ENCODE measurements around the gene NDUFA13.

Gene NDUFA13

GRCh38 chr19:19514881-19515641 is 964 bp upstream of the NDUFA13 start, which contains the start of gene TSSK6:
TSS of gene TSSK6 (minus strand) at chr19:19515548. CDS start at chr19:19515427, 121 bp downstream.
- H3K4me3 ChIP-seq (ENCODE audit: low read length, poor library complexity, severe bottlenecking) = peak within 1 kb of the TSS; percentile 92
- H3K9me2 ChIP-seq (replicated peaks; ENCODE audit: low read depth, low read length) = no peaks in the 10 kb centered on the region
- H3K36me3 ChIP-seq (ENCODE audit: insufficient read depth, low read length) = 0 out of 2 replicates have a peak, but pooled peaks cover 2% of the 10 kb centered on the region
- H4K20me1 ChIP-seq (ENCODE audit: insufficient read depth, low read length, poor library complexity, severe bottlenecking) = peaks cover 8% of the 10 kb centered on the region
- no peaks in the 10 kb centered on the region for H3F3A ChIP-seq (ENCODE audit: low read depth)
- peak within 1 kb of the TSS; percentile 94 for H3K9ac ChIP-seq (ENCODE audit: low read depth, low read length, poor library complexity, severe bottlenecking)
- peak within 1 kb of the TSS; percentile 96 for H3K4me2 ChIP-seq (ENCODE audit: low read depth, low read length, poor library complexity, severe bottlenecking)
- peaks cover 25% of the 10 kb centered on the region for H3K4me1 ChIP-seq (ENCODE audit: insufficient read depth, low read length, poor library complexity, severe bottlenecking)
- H2AFZ ChIP-seq (ENCODE audit: low read length) = peak within 1 kb of the TSS; percentile 66
- no peaks in the 10 kb centered on the region for H3K9me3 ChIP-seq (ENCODE audit: insufficient read depth, low read depth, low read length)
- no peaks in the 10 kb centered on the region for H3K27me3 ChIP-seq (ENCODE audit: insufficient read depth, low read length, poor library complexity, severe bottlenecking)
- peaks cover 49% of the 10 kb centered on the region for H3K79me2 ChIP-seq (ENCODE audit: insufficient read depth, low read length)
- no peak for TF ChIP-seq EZH2phosphoT487 (IDR thresholded peaks at IDR 0.05; ENCODE audit: borderline replicate concordance)
- TF ChIP-seq, protein P1, sequence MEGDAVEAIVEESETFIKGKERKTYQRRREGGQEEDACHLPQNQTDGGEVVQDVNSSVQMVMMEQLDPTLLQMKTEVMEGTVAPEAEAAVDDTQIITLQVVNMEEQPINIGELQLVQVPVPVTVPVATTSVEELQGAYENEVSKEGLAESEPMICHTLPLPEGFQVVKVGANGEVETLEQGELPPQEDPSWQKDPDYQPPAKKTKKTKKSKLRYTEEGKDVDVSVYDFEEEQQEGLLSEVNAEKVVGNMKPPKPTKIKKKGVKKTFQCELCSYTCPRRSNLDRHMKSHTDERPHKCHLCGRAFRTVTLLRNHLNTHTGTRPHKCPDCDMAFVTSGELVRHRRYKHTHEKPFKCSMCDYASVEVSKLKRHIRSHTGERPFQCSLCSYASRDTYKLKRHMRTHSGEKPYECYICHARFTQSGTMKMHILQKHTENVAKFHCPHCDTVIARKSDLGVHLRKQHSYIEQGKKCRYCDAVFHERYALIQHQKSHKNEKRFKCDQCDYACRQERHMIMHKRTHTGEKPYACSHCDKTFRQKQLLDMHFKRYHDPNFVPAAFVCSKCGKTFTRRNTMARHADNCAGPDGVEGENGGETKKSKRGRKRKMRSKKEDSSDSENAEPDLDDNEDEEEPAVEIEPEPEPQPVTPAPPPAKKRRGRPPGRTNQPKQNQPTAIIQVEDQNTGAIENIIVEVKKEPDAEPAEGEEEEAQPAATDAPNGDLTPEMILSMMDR (conservative IDR thresholded peaks at IDR 0.05; ENCODE audit: low read length) = no peak

- Histone ChIP-seq H3K9me2 (replicated peaks; ENCODE audit: low read depth, low read length) (no peaks in the 10 kb centered on the region), H2AFZ (ENCODE audit: low read length) (no peak overlapping the region), H4K20me1 (ENCODE audit: insufficient read depth, low read length, poor library complexity, severe bottlenecking) (peaks cover 16% of the 10 kb centered on the region), H3K4me3 (ENCODE audit: low read length, poor library complexity, severe bottlenecking) (peak overlapping the region; percentile 92), H3K9me3 (ENCODE audit: insufficient read depth, low read depth, low read length) (no peaks in the 10 kb centered on the region), H3K4me1 (ENCODE audit: insufficient read depth, low read length, poor library complexity, severe bottlenecking) (peaks cover 25% of the 10 kb centered on the region), H3K36me3 (ENCODE audit: insufficient read depth, low read length) (0 out of 2 replicates have a peak, but pooled peaks cover 2% of the 10 kb centered on the region), H3F3A (ENCODE audit: low read depth) (no peaks in the 10 kb centered on the region), H3K4me2 (ENCODE audit: low read depth, low read length, poor library complexity, severe bottlenecking) (peak overlapping the region; percentile 83), H3K9ac (ENCODE audit: low read depth, low read length, poor library complexity, severe bottlenecking) (peak overlapping the region; percentile 94), H3K27me3 (ENCODE audit: insufficient read depth, low read length, poor library complexity, severe bottlenecking) (no peaks in the 10 kb centered on the region), H3K79me2 (ENCODE audit: insufficient read depth, low read length) (peaks cover 67% of the 10 kb centered on the region)
- no peak for TF ChIP-seq EZH2phosphoT487 (IDR thresholded peaks at IDR 0.05; ENCODE audit: borderline replicate concordance)
- TF ChIP-seq, protein P1 (conservative IDR thresholded peaks at IDR 0.05; ENCODE audit: low read length) = no peak
Measured at GRCh38 chr19:19517235-19517619, 1.2 kb downstream of the NDUFA13 start.

DNA sequence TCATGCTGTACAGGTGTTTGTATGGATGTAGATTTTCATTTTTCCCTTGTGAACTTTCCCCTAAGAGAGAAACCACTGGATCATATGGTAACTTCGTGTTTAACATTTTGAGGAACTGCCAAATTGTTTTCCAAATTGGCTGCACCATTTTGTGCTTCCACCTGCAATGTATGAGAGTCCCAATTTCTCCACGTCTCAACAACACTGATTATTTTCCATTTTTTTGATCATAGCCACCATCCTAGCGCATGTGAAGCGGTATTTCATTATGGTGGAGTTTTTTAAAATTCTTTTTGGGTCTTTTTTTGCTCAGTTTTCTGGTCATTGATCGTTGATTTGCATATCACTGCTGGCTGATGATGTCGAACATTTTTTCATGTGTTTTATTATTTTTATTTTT is 5.0 kb downstream of the NDUFA13 start:
- Histone ChIP-seq H2AFZ (ENCODE audit: low read length) (no peak overlapping the region), H3K9ac (ENCODE audit: low read depth, low read length, poor library complexity, severe bottlenecking) (no peak overlapping the region), H3K79me2 (ENCODE audit: insufficient read depth, low read length) (peaks cover 91% of the 10 kb centered on the region), H3F3A (ENCODE audit: low read depth) (no peaks in the 10 kb centered on the region), H3K4me2 (ENCODE audit: low read depth, low read length, poor library complexity, severe bottlenecking) (peak overlapping the region; percentile 22), H3K4me3 (ENCODE audit: low read length, poor library complexity, severe bottlenecking) (no peak overlapping the region), H4K20me1 (ENCODE audit: insufficient read depth, low read length, poor library complexity, severe bottlenecking) (peaks cover 42% of the 10 kb centered on the region), H3K27me3 (ENCODE audit: insufficient read depth, low read length, poor library complexity, severe bottlenecking) (no peaks in the 10 kb centered on the region), H3K4me1 (ENCODE audit: insufficient read depth, low read length, poor library complexity, severe bottlenecking) (peaks cover 31% of the 10 kb centered on the region), H3K36me3 (ENCODE audit: insufficient read depth, low read length) (peaks cover 2% of the 10 kb centered on the region; the same call in 1 of the 2 replicates), H3K9me2 (replicated peaks; ENCODE audit: low read depth, low read length) (no peaks in the 10 kb centered on the region), H3K9me3 (ENCODE audit: insufficient read depth, low read depth, low read length) (no peaks in the 10 kb centered on the region)
- no peak for TF ChIP-seq EZH2phosphoT487 (IDR thresholded peaks at IDR 0.05; ENCODE audit: borderline replicate concordance)
- TF ChIP-seq, protein P1 (conservative IDR thresholded peaks at IDR 0.05; ENCODE audit: low read length) = no peak
